Bronchial epithelial cell (primary cell): ENCODE data around the gene MSGN1. TPM values are rescaled to one million over a fixed set of nuclear protein-coding genes. Genes with fewer than 3 reads are reported as not detected.

ENCODE experiments used
- DNase-seq: peaks from one replicate; pipeline ENCODE4 v3.0.0-alpha.2; 2010; ENCODE audit warnings: low read depth
- FAIRE-seq: peaks from 2 replicates; lab custom pipeline; 2011; peaks lifted over from hg19 to GRCh38; lab: Jason Lieb, UNC
- H3K27me3 ChIP-seq: 2 replicates; pipeline ENCODE4 v1.5.1; 2011; ENCODE audit warnings: low read length; ENCODE audit not compliant: control insufficient read depth, insufficient read depth
- H3K36me3 ChIP-seq: 2 replicates; pipeline ENCODE4 v1.5.1; 2011; ENCODE audit warnings: low read length; ENCODE audit not compliant: control insufficient read depth, insufficient read depth
- H3K4me3 ChIP-seq: 2 replicates; pipeline ENCODE4 v1.5.1; 2011; ENCODE audit warnings: mild to moderate bottlenecking, low read depth, low read length, control low read depth
- total RNA-seq: library from RNA; depleted of rRNA; stranded (reverse); fragments of >200 nt; gene quantifications from 2 replicates; pipeline ENCODE4 v1.2.1, GENCODE V29; 2014
- TF ChIP-seq, protein P1 (sequence below): IDR thresholded peaks from 2 replicates; pipeline ENCODE4 v1.5.1; 2011; ENCODE audit warnings: mild to moderate bottlenecking, moderate library complexity, low read length, control low read depth, inconsistent platforms; ENCODE audit not compliant: insufficient read depth, severe bottlenecking

Gene MSGN1
- total RNA-seq, 1 donor from 2014 or later = not detected

DNA sequence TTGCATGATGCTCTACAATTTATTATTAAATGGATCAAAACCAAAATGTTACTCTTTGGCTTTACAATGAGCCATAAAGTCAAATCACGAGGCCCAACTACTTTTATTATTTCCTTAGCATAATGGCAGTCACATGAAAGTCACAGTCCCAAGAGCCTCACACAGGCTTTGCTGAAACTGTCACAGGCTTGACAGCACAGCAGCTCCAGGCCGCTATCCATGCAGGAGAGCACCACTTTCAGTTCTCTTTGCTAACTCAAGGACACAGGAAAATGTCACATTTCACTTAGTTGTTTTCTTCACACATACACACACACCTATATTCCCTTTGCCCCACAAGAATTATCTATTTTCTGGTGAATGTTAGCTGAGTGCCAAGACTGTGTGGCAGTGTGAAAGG is 11.1 kb upstream of the MSGN1 start:
- no peaks in the 10 kb centered on the region for H3K36me3 ChIP-seq
- TF ChIP-seq, protein P1, sequence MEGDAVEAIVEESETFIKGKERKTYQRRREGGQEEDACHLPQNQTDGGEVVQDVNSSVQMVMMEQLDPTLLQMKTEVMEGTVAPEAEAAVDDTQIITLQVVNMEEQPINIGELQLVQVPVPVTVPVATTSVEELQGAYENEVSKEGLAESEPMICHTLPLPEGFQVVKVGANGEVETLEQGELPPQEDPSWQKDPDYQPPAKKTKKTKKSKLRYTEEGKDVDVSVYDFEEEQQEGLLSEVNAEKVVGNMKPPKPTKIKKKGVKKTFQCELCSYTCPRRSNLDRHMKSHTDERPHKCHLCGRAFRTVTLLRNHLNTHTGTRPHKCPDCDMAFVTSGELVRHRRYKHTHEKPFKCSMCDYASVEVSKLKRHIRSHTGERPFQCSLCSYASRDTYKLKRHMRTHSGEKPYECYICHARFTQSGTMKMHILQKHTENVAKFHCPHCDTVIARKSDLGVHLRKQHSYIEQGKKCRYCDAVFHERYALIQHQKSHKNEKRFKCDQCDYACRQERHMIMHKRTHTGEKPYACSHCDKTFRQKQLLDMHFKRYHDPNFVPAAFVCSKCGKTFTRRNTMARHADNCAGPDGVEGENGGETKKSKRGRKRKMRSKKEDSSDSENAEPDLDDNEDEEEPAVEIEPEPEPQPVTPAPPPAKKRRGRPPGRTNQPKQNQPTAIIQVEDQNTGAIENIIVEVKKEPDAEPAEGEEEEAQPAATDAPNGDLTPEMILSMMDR = no peak
- no peak for DNase-seq
- no peak for FAIRE-seq
- H3K4me3 ChIP-seq = no peak overlapping the region
- no peaks in the 10 kb centered on the region for H3K27me3 ChIP-seq

DNA sequence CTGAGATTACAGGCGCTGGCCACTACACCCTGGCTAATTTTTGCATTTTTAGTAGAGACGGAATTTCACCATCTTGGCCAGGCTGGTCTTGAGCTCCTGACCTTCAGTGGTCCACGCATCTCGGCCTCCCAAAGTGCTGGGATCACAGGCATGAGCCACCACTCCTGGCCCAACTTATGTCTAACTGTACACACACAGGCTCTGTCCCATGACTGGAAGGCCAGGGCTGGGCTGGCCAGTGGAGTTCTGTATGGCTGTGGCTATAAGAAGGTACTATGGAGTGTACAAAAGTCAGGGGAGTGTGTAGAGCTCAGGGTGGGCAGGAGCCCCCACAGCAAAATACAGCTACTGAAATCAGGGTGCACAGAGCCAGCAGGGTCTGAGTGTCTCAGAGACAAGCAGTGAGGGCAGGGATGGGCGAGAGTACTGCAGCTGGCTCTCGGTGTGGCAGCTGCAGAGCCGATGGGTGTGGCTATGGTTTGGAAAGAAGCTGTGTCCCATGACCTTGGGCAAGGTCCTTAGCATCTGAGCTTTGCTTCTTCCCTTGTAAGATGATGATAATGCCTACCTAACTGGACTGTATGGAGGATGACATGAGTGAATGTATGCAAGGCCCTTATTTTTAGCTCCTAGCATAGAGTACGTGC is 10.4 kb upstream of the MSGN1 start:
- H3K36me3 ChIP-seq = no peaks in the 10 kb centered on the region
- no peak overlapping the region for H3K4me3 ChIP-seq
- DNase-seq = no peak
- TF ChIP-seq, protein P1 = no peak
- FAIRE-seq = no peak
- no peaks in the 10 kb centered on the region for H3K27me3 ChIP-seq

DNA sequence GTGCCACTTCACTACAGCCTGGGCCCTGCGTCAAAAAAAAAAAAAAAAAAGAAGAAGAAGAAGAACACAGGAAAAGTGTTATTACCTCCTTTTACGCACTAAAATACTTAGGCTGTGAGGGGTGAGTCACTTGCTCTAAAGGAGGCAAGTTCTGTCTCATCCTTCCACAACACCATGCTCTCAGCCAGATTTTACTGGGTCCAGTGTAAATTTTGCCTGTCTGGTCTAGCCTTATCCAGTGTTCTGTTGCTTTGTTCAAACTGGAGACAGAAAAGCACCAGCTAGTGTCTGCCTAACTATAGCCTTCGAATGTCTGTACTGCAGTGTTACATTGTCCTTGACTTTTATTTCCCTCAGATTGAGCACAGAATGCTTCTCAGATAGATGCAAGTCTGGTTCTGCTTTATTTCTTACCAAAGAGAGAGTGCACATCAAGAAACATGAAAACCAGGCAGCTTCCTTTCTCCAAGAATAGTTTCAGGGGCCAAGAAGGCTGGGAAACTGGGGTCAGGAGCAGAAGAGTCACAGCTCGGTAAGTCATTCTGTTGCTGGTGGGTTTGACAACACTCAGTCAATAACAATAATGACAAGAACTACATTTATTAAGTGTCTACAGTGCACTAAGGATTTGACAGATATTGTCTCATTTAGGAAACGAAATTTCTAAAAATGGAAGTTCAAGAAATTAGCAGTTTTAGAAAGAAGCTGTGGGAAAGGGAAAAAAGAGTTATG is 3.1 kb upstream of the MSGN1 start:
- peak; percentile 92 for DNase-seq
- no peak for FAIRE-seq
- Histone ChIP-seq H3K27me3 (no peaks in the 10 kb centered on the region), H3K4me3 (no peak overlapping the region), H3K36me3 (no peaks in the 10 kb centered on the region)
- TF ChIP-seq, protein P1 = no peak

DNA sequence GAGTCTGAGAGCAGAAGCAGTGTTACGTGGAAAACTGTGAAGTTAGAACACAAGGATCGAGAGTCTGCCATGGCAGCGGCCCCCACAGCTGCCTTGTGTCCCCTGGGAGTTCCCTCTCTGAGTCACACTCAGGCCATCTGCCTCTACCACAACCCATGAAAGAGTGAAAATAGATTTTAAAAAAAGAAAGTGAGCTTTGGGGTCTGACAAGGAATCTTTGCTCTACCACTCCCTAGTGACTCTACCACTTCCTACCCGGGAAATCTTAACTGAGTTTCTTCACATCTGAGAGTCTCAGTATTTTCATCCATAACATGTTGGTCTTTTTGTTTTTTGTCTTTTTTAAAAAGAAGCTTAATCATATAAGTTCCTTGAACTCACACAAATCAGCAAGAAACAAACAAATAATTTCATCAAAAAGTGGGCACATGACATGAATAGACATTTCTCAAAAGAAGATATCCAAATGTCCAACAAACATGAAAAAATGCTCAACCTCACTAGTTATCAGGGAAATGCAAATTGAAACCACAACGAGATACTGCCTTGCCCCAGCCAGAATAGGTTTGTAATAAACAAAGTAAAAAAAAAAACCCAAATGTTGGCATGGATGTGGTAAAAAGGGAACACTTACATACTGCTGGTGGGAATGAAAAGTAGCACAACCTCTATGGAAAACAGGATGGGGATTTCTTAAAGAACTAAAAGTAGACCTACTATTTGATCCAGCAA is 2.4 kb upstream of the MSGN1 start:
- H3K4me3 ChIP-seq = no peak overlapping the region
- DNase-seq (no peak), FAIRE-seq (no peak)
- no peaks in the 10 kb centered on the region for H3K36me3 ChIP-seq
- H3K27me3 ChIP-seq = no peaks in the 10 kb centered on the region
- TF ChIP-seq, protein P1 = no peak

DNA sequence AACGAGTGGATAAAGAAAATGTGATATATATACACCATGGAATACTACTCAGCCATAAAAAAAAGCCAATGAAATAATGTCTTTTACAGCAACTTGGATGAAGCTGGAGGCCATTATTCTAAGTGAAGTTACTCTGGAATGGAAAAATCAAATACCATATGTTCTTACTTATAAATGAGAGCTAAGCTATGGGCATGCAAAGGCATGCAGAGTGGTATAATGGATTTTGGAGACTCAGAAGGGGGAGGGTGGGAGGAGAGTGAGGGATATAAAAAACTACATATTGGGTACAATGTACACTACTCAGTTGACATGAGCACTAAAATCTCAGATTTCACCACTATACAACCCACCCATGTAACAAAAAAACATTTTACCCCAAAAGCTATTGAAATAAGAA is 1.7 kb upstream of the MSGN1 start:
- FAIRE-seq (no peak), DNase-seq (peak; percentile 73)
- Histone ChIP-seq H3K36me3 (no peaks in the 10 kb centered on the region), H3K27me3 (no peaks in the 10 kb centered on the region), H3K4me3 (no peak overlapping the region)
- TF ChIP-seq, protein P1 = no peak
